PC-9 (cell line): ENCODE results near the gene ACSL4.

Experiments
- EZH2 ChIP-seq: fragments of 200-600 bp; sonication (generic); IDR thresholded peaks from 2 replicates; pipeline ENCODE4 v1.8.0; 2017; ENCODE audit warnings: antibody characterized with exemption, low read depth
- TF ChIP-seq, protein P1 (sequence below): fragments of 200-600 bp; sonication (generic); conservative IDR thresholded peaks from 2 replicates; pipeline ENCODE4 v1.6.1; 2017; ENCODE audit warnings: mixed run types, antibody characterized with exemption, mild to moderate bottlenecking, moderate library complexity

DNA sequence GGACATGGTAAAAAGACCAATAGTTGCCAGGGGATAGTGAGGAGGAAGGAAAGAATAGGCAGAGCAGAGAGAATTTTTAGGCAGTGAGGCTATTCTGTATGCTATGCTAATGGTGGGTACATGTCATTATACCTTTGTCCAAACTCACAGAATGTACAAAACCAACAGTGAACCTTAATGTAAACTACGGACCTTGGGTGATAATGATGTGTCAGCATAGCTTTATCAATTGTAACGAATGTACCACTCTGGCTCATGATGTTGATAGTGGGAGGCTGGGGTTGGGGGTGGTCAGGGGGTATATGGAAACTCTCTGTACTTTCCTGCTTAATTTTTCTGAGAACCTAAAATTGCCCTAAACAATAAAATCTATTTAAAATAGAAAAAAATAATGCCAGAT, 37.7 kb upstream of the ACSL4 start:
- TF ChIP-seq, protein P1, sequence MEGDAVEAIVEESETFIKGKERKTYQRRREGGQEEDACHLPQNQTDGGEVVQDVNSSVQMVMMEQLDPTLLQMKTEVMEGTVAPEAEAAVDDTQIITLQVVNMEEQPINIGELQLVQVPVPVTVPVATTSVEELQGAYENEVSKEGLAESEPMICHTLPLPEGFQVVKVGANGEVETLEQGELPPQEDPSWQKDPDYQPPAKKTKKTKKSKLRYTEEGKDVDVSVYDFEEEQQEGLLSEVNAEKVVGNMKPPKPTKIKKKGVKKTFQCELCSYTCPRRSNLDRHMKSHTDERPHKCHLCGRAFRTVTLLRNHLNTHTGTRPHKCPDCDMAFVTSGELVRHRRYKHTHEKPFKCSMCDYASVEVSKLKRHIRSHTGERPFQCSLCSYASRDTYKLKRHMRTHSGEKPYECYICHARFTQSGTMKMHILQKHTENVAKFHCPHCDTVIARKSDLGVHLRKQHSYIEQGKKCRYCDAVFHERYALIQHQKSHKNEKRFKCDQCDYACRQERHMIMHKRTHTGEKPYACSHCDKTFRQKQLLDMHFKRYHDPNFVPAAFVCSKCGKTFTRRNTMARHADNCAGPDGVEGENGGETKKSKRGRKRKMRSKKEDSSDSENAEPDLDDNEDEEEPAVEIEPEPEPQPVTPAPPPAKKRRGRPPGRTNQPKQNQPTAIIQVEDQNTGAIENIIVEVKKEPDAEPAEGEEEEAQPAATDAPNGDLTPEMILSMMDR, result no peak
- TF ChIP-seq EZH2, result no peak
